K562 (cell line): ENCODE measurements around the gene NAT14. TPM values are rescaled to one million over a fixed set of nuclear protein-coding genes. Genes with fewer than 3 reads are reported as not detected.

Experiments
- LARP7 ChIP-seq: fragments of 450-650 bp; IDR thresholded peaks from 2 replicates; pipeline ENCODE4 v1.6.1; 2016
- NR1H2 ChIP-seq: sonication (generic); formaldehyde crosslinking; IDR thresholded peaks from 2 replicates; pipeline ENCODE4 v1.4.0; 2020; ENCODE audit warnings: mild to moderate bottlenecking, missing genetic modification reagents
- SIN3A ChIP-seq, 2 experiments: fragments of 150-350 bp in 1 of 2; IDR thresholded peaks; 2 replicates each; pipeline ENCODE4 v1.6.1; 2011 to 2016; ENCODE audit warnings: borderline replicate concordance in 2 of 2, low read depth in 2 of 2, low read length in 2 of 2, mild to moderate bottlenecking in 2 of 2, moderate library complexity in 2 of 2; ENCODE audit not compliant: control insufficient read depth in 1 of 2
- TARDBP ChIP-seq: fragments of 450-650 bp; IDR thresholded peaks from 2 replicates; pipeline ENCODE4 v1.6.1; 2016
- ZNF134 ChIP-seq: fragments of 250-450 bp; sonication (Bioruptor Pico); conservative IDR thresholded peaks from 2 replicates; pipeline ENCODE4 v1.4.0; 2020
- ZZZ3 ChIP-seq: fragments of 450-650 bp; IDR thresholded peaks from 2 replicates; pipeline ENCODE4 v1.6.1; 2016; ENCODE audit warnings: antibody characterized with exemption, mild to moderate bottlenecking, moderate library complexity
- polyA plus RNA-seq, 8 experiments: library from polyadenylated mRNA; depleted of rRNA in 4 of 8; stranded (reverse) in 5 of 8; unstranded in 3 of 8; fragments of >200 nt; fragmentation: Nextera tagmentation in 2 of 8; fragmentation: Illumina TruSeq in 1 of 8; extraction: Ambion mirVana in 2 of 8; extraction: Trizol in 1 of 8; gene quantifications; 2 replicates each; pipeline versions ENCODE4 v1.2.1 to v1.2.3, GENCODE V29; 2011 to 2014; ENCODE audit warnings: inconsistent platforms in 1 of 8, missing spikeins in 1 of 8
- total RNA-seq, 7 experiments: library from RNA; depleted of rRNA in 6 of 7; stranded (reverse); fragments of >200 nt in 6 of 7; fragmentation: Illumina TruSeq in 2 of 7; extraction: Trizol in 2 of 7; gene quantifications; 2 replicates each; pipeline versions ENCODE4 v1.2.1 to v1.2.3, GENCODE V29; 2011 to 2021; ENCODE audit warnings: low replicate concordance in 1 of 7
- TF ChIP-seq, protein P1 (sequence below): sonication (generic); formaldehyde crosslinking; IDR thresholded peaks from 2 replicates; pipeline ENCODE4 v1.9.0; 2022; ENCODE audit warnings: mild to moderate bottlenecking, missing genetic modification reagents
- TF ChIP-seq, protein P2 (sequence below): IDR thresholded peaks from 2 replicates; pipeline ENCODE4 v1.6.1; 2011; ENCODE audit warnings: borderline replicate concordance, low read depth, mild to moderate bottlenecking, moderate library complexity, low read length; ENCODE audit not compliant: insufficient read depth, poor library complexity, severe bottlenecking
- TF ChIP-seq, protein P3 (sequence below): fragments of 450-650 bp; IDR thresholded peaks from 2 replicates; pipeline ENCODE4 v1.6.1; 2017; ENCODE audit warnings: antibody characterized with exemption
- TF ChIP-seq, protein P4 (sequence below): fragments of 200-400 bp; formaldehyde crosslinking; IDR thresholded peaks from 2 replicates; pipeline ENCODE4 v1.6.1; 2017; ENCODE audit warnings: mild to moderate bottlenecking, low read depth, low read length, moderate library complexity
- TF ChIP-seq, protein P5 (sequence below), 2 experiments: fragments of 200-800 bp in 1 of 2; sonication (Bioruptor generic) in 1 of 2; sonication (generic) in 1 of 2; formaldehyde crosslinking in 1 of 2; IDR thresholded peaks in 1 of 2; conservative IDR thresholded peaks in 1 of 2; 2 replicates each; pipeline versions ENCODE4 v1.5.0 to v1.6.1; 2016 to 2020; ENCODE audit warnings: missing compliant biosample characterization in 1 of 2, missing genetic modification characterization in 1 of 2, missing genetic modification reagents in 1 of 2
- TF ChIP-seq, protein P6 (sequence below): sonication (generic); formaldehyde crosslinking; IDR thresholded peaks from 2 replicates; pipeline ENCODE4 v1.8.0; 2022; ENCODE audit warnings: missing genetic modification reagents, mild to moderate bottlenecking, moderate library complexity, borderline replicate concordance
- TF ChIP-seq, protein P7 (sequence below): fragments of 250-450 bp; sonication (Bioruptor Pico); IDR thresholded peaks from 2 replicates; pipeline ENCODE4 v1.8.0; 2022; ENCODE audit warnings: inconsistent platforms
- TF ChIP-seq, protein P8 (sequence below): fragments of 200-800 bp; sonication (Bioruptor generic); IDR thresholded peaks from 2 replicates; pipeline ENCODE4 v1.6.1; 2017; ENCODE audit warnings: missing genetic modification characterization, missing compliant biosample characterization

The NAT14 gene
- total and polyA plus RNA-seq, 9 of the 15 experiments (the other 6 are each of a cell fraction or from before 2014, with no cell fraction given) = 2.4 to 77.0 (median 26.7) TPM

DNA sequence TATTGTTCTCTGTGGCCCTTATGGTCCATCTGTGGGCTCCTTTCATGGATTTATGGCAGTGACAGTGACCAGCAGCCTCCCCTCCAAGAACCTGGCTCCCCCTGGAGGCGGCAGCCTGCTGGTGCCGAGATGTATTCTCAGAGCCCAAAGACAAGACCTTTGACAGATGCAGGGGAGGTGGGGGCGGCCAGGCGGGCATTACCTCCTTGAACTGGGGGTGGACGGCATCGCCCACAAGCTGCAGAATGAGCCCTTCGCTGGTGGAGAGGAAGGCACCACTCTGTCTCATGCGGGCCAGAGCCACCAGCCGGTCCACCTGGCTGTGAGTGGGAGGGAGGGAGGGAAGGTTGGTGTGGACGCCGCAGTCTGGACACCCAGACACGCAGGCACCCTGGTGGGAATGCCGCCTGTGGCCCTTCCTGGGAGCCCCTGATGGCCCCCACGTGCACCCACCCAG is 30.2 kb upstream of the NAT14 start (continued):
- no peak for TF ChIP-seq TARDBP
- TF ChIP-seq, protein P1, sequence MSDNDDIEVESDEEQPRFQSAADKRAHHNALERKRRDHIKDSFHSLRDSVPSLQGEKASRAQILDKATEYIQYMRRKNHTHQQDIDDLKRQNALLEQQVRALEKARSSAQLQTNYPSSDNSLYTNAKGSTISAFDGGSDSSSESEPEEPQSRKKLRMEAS (CRISPR knock-in tag) = no peak
- TF ChIP-seq, protein P2, sequence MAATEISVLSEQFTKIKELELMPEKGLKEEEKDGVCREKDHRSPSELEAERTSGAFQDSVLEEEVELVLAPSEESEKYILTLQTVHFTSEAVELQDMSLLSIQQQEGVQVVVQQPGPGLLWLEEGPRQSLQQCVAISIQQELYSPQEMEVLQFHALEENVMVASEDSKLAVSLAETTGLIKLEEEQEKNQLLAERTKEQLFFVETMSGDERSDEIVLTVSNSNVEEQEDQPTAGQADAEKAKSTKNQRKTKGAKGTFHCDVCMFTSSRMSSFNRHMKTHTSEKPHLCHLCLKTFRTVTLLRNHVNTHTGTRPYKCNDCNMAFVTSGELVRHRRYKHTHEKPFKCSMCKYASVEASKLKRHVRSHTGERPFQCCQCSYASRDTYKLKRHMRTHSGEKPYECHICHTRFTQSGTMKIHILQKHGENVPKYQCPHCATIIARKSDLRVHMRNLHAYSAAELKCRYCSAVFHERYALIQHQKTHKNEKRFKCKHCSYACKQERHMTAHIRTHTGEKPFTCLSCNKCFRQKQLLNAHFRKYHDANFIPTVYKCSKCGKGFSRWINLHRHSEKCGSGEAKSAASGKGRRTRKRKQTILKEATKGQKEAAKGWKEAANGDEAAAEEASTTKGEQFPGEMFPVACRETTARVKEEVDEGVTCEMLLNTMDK = peak; percentile 34
- TF ChIP-seq, protein P3, sequence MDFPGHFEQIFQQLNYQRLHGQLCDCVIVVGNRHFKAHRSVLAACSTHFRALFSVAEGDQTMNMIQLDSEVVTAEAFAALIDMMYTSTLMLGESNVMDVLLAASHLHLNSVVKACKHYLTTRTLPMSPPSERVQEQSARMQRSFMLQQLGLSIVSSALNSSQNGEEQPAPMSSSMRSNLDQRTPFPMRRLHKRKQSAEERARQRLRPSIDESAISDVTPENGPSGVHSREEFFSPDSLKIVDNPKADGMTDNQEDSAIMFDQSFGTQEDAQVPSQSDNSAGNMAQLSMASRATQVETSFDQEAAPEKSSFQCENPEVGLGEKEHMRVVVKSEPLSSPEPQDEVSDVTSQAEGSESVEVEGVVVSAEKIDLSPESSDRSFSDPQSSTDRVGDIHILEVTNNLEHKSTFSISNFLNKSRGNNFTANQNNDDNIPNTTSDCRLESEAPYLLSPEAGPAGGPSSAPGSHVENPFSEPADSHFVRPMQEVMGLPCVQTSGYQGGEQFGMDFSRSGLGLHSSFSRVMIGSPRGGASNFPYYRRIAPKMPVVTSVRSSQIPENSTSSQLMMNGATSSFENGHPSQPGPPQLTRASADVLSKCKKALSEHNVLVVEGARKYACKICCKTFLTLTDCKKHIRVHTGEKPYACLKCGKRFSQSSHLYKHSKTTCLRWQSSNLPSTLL = no peak
- TF ChIP-seq ZNF134 (CRISPR knock-in tag) = no peak
- no peak for TF ChIP-seq ZZZ3
- TF ChIP-seq, protein P4, sequence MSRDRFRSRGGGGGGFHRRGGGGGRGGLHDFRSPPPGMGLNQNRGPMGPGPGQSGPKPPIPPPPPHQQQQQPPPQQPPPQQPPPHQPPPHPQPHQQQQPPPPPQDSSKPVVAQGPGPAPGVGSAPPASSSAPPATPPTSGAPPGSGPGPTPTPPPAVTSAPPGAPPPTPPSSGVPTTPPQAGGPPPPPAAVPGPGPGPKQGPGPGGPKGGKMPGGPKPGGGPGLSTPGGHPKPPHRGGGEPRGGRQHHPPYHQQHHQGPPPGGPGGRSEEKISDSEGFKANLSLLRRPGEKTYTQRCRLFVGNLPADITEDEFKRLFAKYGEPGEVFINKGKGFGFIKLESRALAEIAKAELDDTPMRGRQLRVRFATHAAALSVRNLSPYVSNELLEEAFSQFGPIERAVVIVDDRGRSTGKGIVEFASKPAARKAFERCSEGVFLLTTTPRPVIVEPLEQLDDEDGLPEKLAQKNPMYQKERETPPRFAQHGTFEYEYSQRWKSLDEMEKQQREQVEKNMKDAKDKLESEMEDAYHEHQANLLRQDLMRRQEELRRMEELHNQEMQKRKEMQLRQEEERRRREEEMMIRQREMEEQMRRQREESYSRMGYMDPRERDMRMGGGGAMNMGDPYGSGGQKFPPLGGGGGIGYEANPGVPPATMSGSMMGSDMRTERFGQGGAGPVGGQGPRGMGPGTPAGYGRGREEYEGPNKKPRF = no peak
- no peak for TF ChIP-seq NR1H2 (CRISPR knock-in tag)
- TF ChIP-seq, protein P5, sequence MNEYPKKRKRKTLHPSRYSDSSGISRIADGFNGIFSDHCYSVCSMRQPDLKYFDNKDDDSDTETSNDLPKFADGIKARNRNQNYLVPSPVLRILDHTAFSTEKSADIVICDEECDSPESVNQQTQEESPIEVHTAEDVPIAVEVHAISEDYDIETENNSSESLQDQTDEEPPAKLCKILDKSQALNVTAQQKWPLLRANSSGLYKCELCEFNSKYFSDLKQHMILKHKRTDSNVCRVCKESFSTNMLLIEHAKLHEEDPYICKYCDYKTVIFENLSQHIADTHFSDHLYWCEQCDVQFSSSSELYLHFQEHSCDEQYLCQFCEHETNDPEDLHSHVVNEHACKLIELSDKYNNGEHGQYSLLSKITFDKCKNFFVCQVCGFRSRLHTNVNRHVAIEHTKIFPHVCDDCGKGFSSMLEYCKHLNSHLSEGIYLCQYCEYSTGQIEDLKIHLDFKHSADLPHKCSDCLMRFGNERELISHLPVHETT (CRISPR knock-in tag; conservative IDR thresholded peaks at IDR 0.05 in 1 of 2, IDR thresholded peaks at IDR 0.05 in 1 of 2) = no peak
- TF ChIP-seq, protein P6, sequence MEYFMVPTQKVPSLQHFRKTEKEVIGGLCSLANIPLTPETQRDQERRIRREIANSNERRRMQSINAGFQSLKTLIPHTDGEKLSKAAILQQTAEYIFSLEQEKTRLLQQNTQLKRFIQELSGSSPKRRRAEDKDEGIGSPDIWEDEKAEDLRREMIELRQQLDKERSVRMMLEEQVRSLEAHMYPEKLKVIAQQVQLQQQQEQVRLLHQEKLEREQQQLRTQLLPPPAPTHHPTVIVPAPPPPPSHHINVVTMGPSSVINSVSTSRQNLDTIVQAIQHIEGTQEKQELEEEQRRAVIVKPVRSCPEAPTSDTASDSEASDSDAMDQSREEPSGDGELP (CRISPR knock-in tag) = no peak
- TF ChIP-seq, protein P7, sequence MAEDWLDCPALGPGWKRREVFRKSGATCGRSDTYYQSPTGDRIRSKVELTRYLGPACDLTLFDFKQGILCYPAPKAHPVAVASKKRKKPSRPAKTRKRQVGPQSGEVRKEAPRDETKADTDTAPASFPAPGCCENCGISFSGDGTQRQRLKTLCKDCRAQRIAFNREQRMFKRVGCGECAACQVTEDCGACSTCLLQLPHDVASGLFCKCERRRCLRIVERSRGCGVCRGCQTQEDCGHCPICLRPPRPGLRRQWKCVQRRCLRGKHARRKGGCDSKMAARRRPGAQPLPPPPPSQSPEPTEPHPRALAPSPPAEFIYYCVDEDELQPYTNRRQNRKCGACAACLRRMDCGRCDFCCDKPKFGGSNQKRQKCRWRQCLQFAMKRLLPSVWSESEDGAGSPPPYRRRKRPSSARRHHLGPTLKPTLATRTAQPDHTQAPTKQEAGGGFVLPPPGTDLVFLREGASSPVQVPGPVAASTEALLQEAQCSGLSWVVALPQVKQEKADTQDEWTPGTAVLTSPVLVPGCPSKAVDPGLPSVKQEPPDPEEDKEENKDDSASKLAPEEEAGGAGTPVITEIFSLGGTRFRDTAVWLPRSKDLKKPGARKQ = no peak
- TF ChIP-seq, protein P8, sequence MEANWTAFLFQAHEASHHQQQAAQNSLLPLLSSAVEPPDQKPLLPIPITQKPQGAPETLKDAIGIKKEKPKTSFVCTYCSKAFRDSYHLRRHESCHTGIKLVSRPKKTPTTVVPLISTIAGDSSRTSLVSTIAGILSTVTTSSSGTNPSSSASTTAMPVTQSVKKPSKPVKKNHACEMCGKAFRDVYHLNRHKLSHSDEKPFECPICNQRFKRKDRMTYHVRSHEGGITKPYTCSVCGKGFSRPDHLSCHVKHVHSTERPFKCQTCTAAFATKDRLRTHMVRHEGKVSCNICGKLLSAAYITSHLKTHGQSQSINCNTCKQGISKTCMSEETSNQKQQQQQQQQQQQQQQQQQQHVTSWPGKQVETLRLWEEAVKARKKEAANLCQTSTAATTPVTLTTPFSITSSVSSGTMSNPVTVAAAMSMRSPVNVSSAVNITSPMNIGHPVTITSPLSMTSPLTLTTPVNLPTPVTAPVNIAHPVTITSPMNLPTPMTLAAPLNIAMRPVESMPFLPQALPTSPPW (CRISPR knock-in tag) = 0 out of 2 replicates have a peak, but pooled peaks have one; percentile 11
- no peak for TF ChIP-seq LARP7
- TF ChIP-seq SIN3A (IDR thresholded peaks at IDR 0.05; ENCODE audit: borderline replicate concordance in 2 of 2, control insufficient read depth in 1 of 2, low read depth in 2 of 2, low read length in 2 of 2) = no peak
